Liver (tissue), 9 donors: Measurements from ENCODE around the gene DRC1. TPM values are rescaled to one million over a fixed set of nuclear protein-coding genes. Genes with fewer than 3 reads are reported as not detected.

ENCODE experiments used
- DNase-seq: peaks from one replicate; pipeline ENCODE4 v3.0.0-alpha.2; 2017; ENCODE audit warnings: low spot score
- H3K27ac ChIP-seq, 2 donors: one replicate each; pipeline ENCODE4 v1.7.0; 2013; ENCODE audit warnings: inconsistent platforms in 2 of 2, low read length in 2 of 2, control low read depth in 1 of 2, low read depth in 1 of 2, mild to moderate bottlenecking in 1 of 2
- H3K27me3 ChIP-seq, 4 donors: one replicate each; pipeline versions ENCODE4 v1.6.1 to v1.7.0; 2013; ENCODE audit warnings: low read length in 3 of 4, inconsistent platforms in 1 of 4, mild to moderate bottlenecking in 1 of 4, moderate library complexity in 1 of 4; ENCODE audit not compliant: control insufficient read depth in 4 of 4, insufficient read depth in 4 of 4
- H3K36me3 ChIP-seq, 4 donors: one replicate each; pipeline versions ENCODE4 v1.6.1 to v1.7.0; 2013; ENCODE audit warnings: low read length in 3 of 4, mild to moderate bottlenecking in 3 of 4, low read depth in 1 of 4, moderate library complexity in 1 of 4; ENCODE audit not compliant: control insufficient read depth in 4 of 4, insufficient read depth in 3 of 4
- H3K4me1 ChIP-seq, 4 donors: one replicate each; pipeline versions ENCODE4 v1.6.1 to v1.7.0; 2013; ENCODE audit warnings: low read length in 3 of 4, mild to moderate bottlenecking in 3 of 4, moderate library complexity in 1 of 4; ENCODE audit not compliant: control insufficient read depth in 4 of 4, insufficient read depth in 4 of 4
- H3K4me3 ChIP-seq, 3 donors: one replicate each; pipeline versions ENCODE4 v1.6.1 to v1.7.0; 2013; ENCODE audit warnings: low read length in 3 of 3, control low read depth in 1 of 3, low read depth in 1 of 3, mild to moderate bottlenecking in 1 of 3
- H3K9ac ChIP-seq, 2 donors: one replicate each; pipeline ENCODE4 v1.7.0; 2013; ENCODE audit warnings: low read length in 2 of 2, mild to moderate bottlenecking in 2 of 2, moderate library complexity in 2 of 2, control low read depth in 1 of 2, low read depth in 1 of 2
- H3K9me3 ChIP-seq, 4 donors: one replicate each; pipeline versions ENCODE4 v1.6.1 to v1.7.0; 2013; ENCODE audit warnings: low read length in 3 of 4; ENCODE audit not compliant: control insufficient read depth in 4 of 4
- ATF3 ChIP-seq: IDR thresholded peaks from 2 replicates; pipeline ENCODE4 v1.6.1; 2016; ENCODE audit warnings: antibody characterized with exemption
- EGR1 ChIP-seq, 2 donors: IDR thresholded peaks; 2 replicates each; pipeline ENCODE4 v1.6.1; 2016 to 2018; ENCODE audit warnings: antibody characterized with exemption in 2 of 2, low read depth in 2 of 2
- FOXA1 ChIP-seq: IDR thresholded peaks from 2 replicates; pipeline ENCODE4 v1.6.1; 2016; ENCODE audit warnings: antibody characterized with exemption
- FOXA2 ChIP-seq: IDR thresholded peaks from 2 replicates; pipeline ENCODE4 v1.6.1; 2016; ENCODE audit warnings: antibody characterized with exemption
- GABPA ChIP-seq, 2 donors: IDR thresholded peaks in 1 of 2; conservative IDR thresholded peaks in 1 of 2; 2 replicates each; pipeline ENCODE4 v1.6.1; 2016; ENCODE audit warnings: antibody characterized with exemption in 2 of 2, mild to moderate bottlenecking in 1 of 2, moderate library complexity in 1 of 2
- HNF4A ChIP-seq, 2 donors: conservative IDR thresholded peaks; 2 replicates each; pipeline ENCODE4 v1.6.1; 2016; ENCODE audit warnings: antibody characterized with exemption in 2 of 2, mild to moderate bottlenecking in 2 of 2
- HNF4G ChIP-seq: IDR thresholded peaks from 2 replicates; pipeline ENCODE4 v1.6.1; 2016; ENCODE audit warnings: antibody characterized with exemption
- JUND ChIP-seq, 2 donors: IDR thresholded peaks; 2 replicates each; pipeline ENCODE4 v1.6.1; 2016; ENCODE audit warnings: antibody characterized with exemption in 2 of 2
- NR2F2 ChIP-seq: IDR thresholded peaks from 2 replicates; pipeline ENCODE4 v1.6.1; 2016; ENCODE audit warnings: antibody characterized with exemption
- RAD21 ChIP-seq, 2 donors: IDR thresholded peaks; 2 replicates each; pipeline ENCODE4 v1.6.1; 2016; ENCODE audit warnings: antibody characterized with exemption in 2 of 2, mild to moderate bottlenecking in 2 of 2
- REST ChIP-seq: IDR thresholded peaks from 2 replicates; pipeline ENCODE4 v1.6.1; 2016; ENCODE audit warnings: antibody characterized with exemption, mild to moderate bottlenecking
- RXRA ChIP-seq, 2 donors: IDR thresholded peaks; 2 replicates each; pipeline ENCODE4 v1.6.1; 2017 to 2018; ENCODE audit warnings: antibody characterized with exemption in 2 of 2, mild to moderate bottlenecking in 1 of 2
- SP1 ChIP-seq: IDR thresholded peaks from 2 replicates; pipeline ENCODE4 v1.6.1; 2018; ENCODE audit warnings: antibody characterized with exemption, mild to moderate bottlenecking
- TAF1 ChIP-seq: conservative IDR thresholded peaks from 2 replicates; pipeline ENCODE4 v1.6.1; 2016; ENCODE audit warnings: antibody characterized with exemption, mild to moderate bottlenecking
- YY1 ChIP-seq: IDR thresholded peaks from 2 replicates; pipeline ENCODE4 v1.6.1; 2016; ENCODE audit warnings: antibody characterized with exemption, mild to moderate bottlenecking
- ZBTB33 ChIP-seq: IDR thresholded peaks from 2 replicates; pipeline ENCODE4 v1.6.1; 2016; ENCODE audit warnings: antibody characterized with exemption
- WGBS: extraction: QIAGEN DNeasy Blood & Tissue Kit; methylation state at CpG from one replicate; pipeline ENCODE4 v1.1.7; 2013; 5-methylcytosine and 5-hydroxymethylcytosine counted together
- polyA plus RNA-seq, 2 donors: library from polyadenylated mRNA; stranded (reverse) in 1 of 2; unstranded in 1 of 2; fragments of 200-250 nt in 1 of 2; fragments of >200 nt in 1 of 2; fragmentation: Nextera tagmentation in 1 of 2; extraction: Ambion mirVana in 1 of 2; gene quantifications; one replicate each; pipeline versions ENCODE4 v1.2.1 to v1.2.3, GENCODE V29; 2013 to 2015
- total RNA-seq, 2 donors: library from RNA; depleted of rRNA; stranded (reverse); fragments of >200 nt; gene quantifications; one replicate each; pipeline ENCODE4 v1.2.3, GENCODE V29; 2014
- TF ChIP-seq, protein P1 (sequence below): fragments of 150-350 bp; IDR thresholded peaks from 2 replicates; pipeline ENCODE4 v1.5.1; 2017; ENCODE audit warnings: improper control_type of control experiment, low read depth, low read length; ENCODE audit not compliant: missing input control
- donor health status: healthy.
- donor health status: healthy.
- donor health status: healthy.
- donor health status: healthy.
- donor health status: healthy.

DRC1 gene
- total and polyA plus RNA-seq, 4 donors: 0.28 TPM; not detected in 3

- Histone ChIP-seq H3K9me3 (no peaks in the 10 kb centered on the region), H3K4me1 (peaks cover 0 to 8% (median 5%) of the 10 kb centered on the region in 4 donors), H3K27ac (no peak overlapping the region), H3K36me3 (no peaks in the 10 kb centered on the region), H3K27me3 (no peaks in the 10 kb centered on the region), H3K9ac (no peak overlapping the region), H3K4me3 (no peak overlapping the region)
- DNase-seq: no peak
- TF ChIP-seq HNF4A (conservative IDR thresholded peaks at IDR 0.05) (no peak), ATF3 (no peak)
- 73% methylated on average over 4 of the region's 4 CpGs for whole genome bisulfite sequencing
Observed at GRCh38 chr2:26500406-26500805, 98.7 kb downstream of the DRC1 start.

GRCh38 chr2:26503231-26503880 is 101.6 kb downstream of the DRC1 start:
- peak; percentile 70 for DNase-seq
- Histone ChIP-seq H3K4me1 (peaks cover 0 to 8% (median 5%) of the 10 kb centered on the region in 4 donors), H3K36me3 (no peaks in the 10 kb centered on the region), H3K27me3 (no peaks in the 10 kb centered on the region), H3K27ac (no peak overlapping the region), H3K4me3 (peak overlapping the region in 1 of 3 donors; percentile 30), H3K9me3 (no peaks in the 10 kb centered on the region), H3K9ac (no peak overlapping the region)
- 8% methylated on average over 41 of the region's 41 CpGs for WGBS
- TF ChIP-seq HNF4A (conservative IDR thresholded peaks at IDR 0.05) (no peak), RXRA (IDR thresholded peaks at IDR 0.05) (no peak), JUND (IDR thresholded peaks at IDR 0.05) (no peak), NR2F2 (no peak), GABPA (IDR thresholded peaks at IDR 0.05 in 1 of 2, conservative IDR thresholded peaks at IDR 0.05 in 1 of 2) (no peak), SP1 (no peak), RAD21 (IDR thresholded peaks at IDR 0.05) (peak; percentile 52 to 71), TAF1 (no peak)
- TF ChIP-seq, protein P1, sequence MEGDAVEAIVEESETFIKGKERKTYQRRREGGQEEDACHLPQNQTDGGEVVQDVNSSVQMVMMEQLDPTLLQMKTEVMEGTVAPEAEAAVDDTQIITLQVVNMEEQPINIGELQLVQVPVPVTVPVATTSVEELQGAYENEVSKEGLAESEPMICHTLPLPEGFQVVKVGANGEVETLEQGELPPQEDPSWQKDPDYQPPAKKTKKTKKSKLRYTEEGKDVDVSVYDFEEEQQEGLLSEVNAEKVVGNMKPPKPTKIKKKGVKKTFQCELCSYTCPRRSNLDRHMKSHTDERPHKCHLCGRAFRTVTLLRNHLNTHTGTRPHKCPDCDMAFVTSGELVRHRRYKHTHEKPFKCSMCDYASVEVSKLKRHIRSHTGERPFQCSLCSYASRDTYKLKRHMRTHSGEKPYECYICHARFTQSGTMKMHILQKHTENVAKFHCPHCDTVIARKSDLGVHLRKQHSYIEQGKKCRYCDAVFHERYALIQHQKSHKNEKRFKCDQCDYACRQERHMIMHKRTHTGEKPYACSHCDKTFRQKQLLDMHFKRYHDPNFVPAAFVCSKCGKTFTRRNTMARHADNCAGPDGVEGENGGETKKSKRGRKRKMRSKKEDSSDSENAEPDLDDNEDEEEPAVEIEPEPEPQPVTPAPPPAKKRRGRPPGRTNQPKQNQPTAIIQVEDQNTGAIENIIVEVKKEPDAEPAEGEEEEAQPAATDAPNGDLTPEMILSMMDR: peak; percentile 44

DNA sequence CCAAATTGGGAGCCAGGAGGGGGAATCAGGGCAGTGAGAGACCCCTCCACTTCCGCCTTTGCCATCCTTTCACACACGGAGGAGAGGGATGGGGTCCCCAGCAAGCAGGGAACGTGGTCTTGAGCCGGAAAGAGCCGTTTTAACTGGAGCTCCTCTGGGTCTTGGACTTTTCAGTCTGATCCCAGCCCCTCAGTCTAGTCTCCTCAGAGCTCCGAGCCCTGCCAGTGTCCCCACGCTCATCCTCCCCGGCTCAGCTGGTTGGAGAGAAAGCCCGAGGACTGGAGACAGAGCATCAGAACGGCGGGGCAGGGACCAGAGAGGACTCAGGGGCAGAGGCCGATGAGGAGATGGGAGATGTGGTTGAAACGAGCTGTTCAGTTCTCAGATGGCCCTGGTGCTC is 102.3 kb downstream of the DRC1 start:
- Histone ChIP-seq H3K4me1 (peaks cover 0 to 8% (median 5%) of the 10 kb centered on the region in 4 donors), H3K9ac (no peak overlapping the region), H3K27ac (no peak overlapping the region), H3K36me3 (no peaks in the 10 kb centered on the region), H3K4me3 (no peak overlapping the region), H3K9me3 (no peaks in the 10 kb centered on the region), H3K27me3 (no peaks in the 10 kb centered on the region)
- TF ChIP-seq JUND (IDR thresholded peaks at IDR 0.05) (no peak), FOXA1 (no peak), HNF4G (no peak), EGR1 (IDR thresholded peaks at IDR 0.05; ENCODE audit: low read depth in 2 of 2) (no peak), HNF4A (conservative IDR thresholded peaks at IDR 0.05) (no peak), ZBTB33 (no peak), REST (no peak), ATF3 (no peak), TAF1 (no peak), YY1 (no peak), GABPA (IDR thresholded peaks at IDR 0.05 in 1 of 2, conservative IDR thresholded peaks at IDR 0.05 in 1 of 2) (no peak), SP1 (no peak), FOXA2 (no peak), RAD21 (IDR thresholded peaks at IDR 0.05) (no peak)
- TF ChIP-seq, protein P1: no peak
- WGBS: 52% methylated on average over 13 of the region's 13 CpGs
- no peak for DNase-seq
